Memory B cell (primary cell): Measurements from ENCODE around the gene SBDS.
"Not testable (repeated sequence)": the region's sequence is repeated elsewhere in the genome, so short reads cannot be mapped to it uniquely, and the experiment has no call there.

ENCODE experiments used
- ATAC-seq: fragments of 150-1000 bp; cut with Tn5 transposase; 2 replicates; pipeline ENCODE4 v1.10.0; 2021; ENCODE audit warnings: low read depth, mild to moderate bottlenecking, moderate library complexity
- DNase-seq, 2 donors: peaks; one replicate each; pipeline ENCODE4 v3.0.0; 2022; ENCODE audit warnings: low spot score in 2 of 2
- H3K27ac Mint-ChIP-seq: one replicate; pipeline ENCODE4 v1.8.0; 2022; ENCODE audit warnings: mild to moderate bottlenecking, moderate library complexity, mixed read lengths
- H3K27me3 Mint-ChIP-seq: one replicate; pipeline ENCODE4 v1.8.0; 2022; ENCODE audit warnings: mixed read lengths
- H3K36me3 Mint-ChIP-seq: one replicate; pipeline ENCODE4 v1.8.0; 2022; ENCODE audit warnings: mild to moderate bottlenecking, mixed read lengths
- H3K4me1 Mint-ChIP-seq: one replicate; pipeline ENCODE4 v1.8.0; 2022; ENCODE audit warnings: mixed read lengths
- H3K4me3 Mint-ChIP-seq: one replicate; pipeline ENCODE4 v1.8.0; 2022; ENCODE audit warnings: mild to moderate bottlenecking, moderate library complexity, mixed read lengths
- H3K9me3 Mint-ChIP-seq: one replicate; pipeline ENCODE4 v1.8.0; 2022; ENCODE audit warnings: mixed read lengths

Gene SBDS

DNA sequence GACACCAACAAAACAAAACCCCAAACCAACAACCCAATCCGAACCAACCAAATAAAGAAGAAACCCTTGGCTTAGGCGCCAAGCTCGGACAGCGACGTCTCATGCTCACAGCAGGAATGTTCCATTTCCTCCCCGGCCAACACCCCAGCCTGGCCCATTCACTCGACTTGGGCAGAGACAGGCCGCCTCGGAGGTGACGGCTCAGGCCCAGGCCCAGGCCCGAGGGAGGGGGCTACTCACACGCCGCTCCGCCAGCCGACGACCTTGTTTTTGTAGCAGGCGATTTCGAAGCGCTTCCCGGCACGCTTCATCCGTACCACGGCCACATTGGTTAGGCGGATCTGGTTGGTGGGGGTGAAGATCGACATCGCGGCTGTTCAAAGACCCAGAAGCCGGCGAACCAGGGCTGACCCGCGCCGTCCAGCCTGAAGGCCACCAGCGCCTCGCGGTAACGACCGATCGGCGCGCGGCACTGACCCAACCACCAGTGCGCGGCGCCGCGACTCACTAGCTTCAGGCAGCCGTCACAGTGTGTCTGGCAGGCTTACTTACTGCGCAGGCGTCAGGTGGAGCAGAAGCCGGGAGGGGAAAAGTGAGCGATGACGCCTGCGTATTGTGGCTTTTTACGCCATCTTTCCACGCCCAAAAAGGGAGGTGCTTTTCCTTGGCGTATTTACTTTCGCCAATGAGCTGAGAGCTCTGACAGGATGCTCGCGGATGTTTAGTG lies at the start of gene SBDS:
TSS of gene SBDS (minus strand) at position 537 of the 727 bp plus-strand sequence. CDS start at position 368, 169 bp downstream.
- H3K27me3 Mint-ChIP-seq, H3K4me1 Mint-ChIP-seq, H3K9me3 Mint-ChIP-seq: not testable (repeated sequence)
- peaks cover 11% of the 10 kb centered on the region for H3K36me3 Mint-ChIP-seq
- peak within 1 kb of the TSS; percentile 99 for H3K27ac Mint-ChIP-seq
- ATAC-seq (peak; percentile 64), DNase-seq (peak; percentile 79 to 94)
- H3K4me3 Mint-ChIP-seq: peak within 1 kb of the TSS; percentile 99

GRCh38 chr7:67043559-67043930 lies 48.2 kb upstream of the SBDS start:
- H3K4me1 Mint-ChIP-seq, H3K27ac Mint-ChIP-seq, DNase-seq, H3K4me3 Mint-ChIP-seq, H3K9me3 Mint-ChIP-seq, ATAC-seq, H3K27me3 Mint-ChIP-seq, H3K36me3 Mint-ChIP-seq: not testable (repeated sequence)

GRCh38 chr7:67042781-67043558 lies 47.6 kb upstream of the SBDS start:
- peak overlapping the region; percentile 35 for H3K27ac Mint-ChIP-seq
- not testable (repeated sequence) for H3K36me3 Mint-ChIP-seq, H3K9me3 Mint-ChIP-seq, H3K4me3 Mint-ChIP-seq, H3K4me1 Mint-ChIP-seq, ATAC-seq, H3K27me3 Mint-ChIP-seq, DNase-seq

DNA sequence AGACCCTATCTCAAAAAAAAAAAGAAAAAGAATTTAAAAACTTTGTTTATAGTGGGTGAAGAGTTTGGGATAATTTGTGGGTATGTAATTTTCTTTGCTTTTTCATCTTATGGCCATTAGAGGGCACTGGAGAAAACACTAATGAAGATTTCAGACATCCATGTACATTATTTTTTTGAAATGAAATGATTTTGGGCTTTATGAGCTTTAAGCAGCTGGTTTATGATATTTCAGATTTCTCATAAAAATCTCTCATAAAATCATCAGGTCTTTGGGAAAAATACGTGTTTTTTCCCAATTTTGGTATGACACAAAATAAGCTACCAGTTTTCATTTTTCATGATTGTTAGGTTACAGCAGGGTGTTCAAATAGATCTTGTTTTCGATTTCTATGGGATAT lies 45.4 kb upstream of the SBDS start:
- H3K27ac Mint-ChIP-seq: peak overlapping the region; percentile 20

GRCh38 chr7:67036432-67037395 lies 41.3 kb upstream of the SBDS start:
- not testable (repeated sequence) for ATAC-seq, H3K4me1 Mint-ChIP-seq, H3K4me3 Mint-ChIP-seq, H3K9me3 Mint-ChIP-seq, H3K27ac Mint-ChIP-seq, H3K27me3 Mint-ChIP-seq, DNase-seq
- peaks cover 17% of the 10 kb centered on the region for H3K36me3 Mint-ChIP-seq

More for the DNA sequence above, 45.4 kb upstream of the SBDS start:
- not testable (repeated sequence) for DNase-seq, H3K36me3 Mint-ChIP-seq, H3K27me3 Mint-ChIP-seq, H3K4me3 Mint-ChIP-seq, ATAC-seq, H3K4me1 Mint-ChIP-seq, H3K9me3 Mint-ChIP-seq

GRCh38 chr7:67033251-67033650 lies 37.9 kb upstream of the SBDS start:
- no peak overlapping the region for H3K4me3 Mint-ChIP-seq
- no peaks in the 10 kb centered on the region for H3K4me1 Mint-ChIP-seq
- H3K27ac Mint-ChIP-seq: peak overlapping the region; percentile 19
- ATAC-seq (no peak), DNase-seq (no peak)
- H3K36me3 Mint-ChIP-seq: peaks cover 26% of the 10 kb centered on the region
- H3K9me3 Mint-ChIP-seq: no peaks in the 10 kb centered on the region
- H3K27me3 Mint-ChIP-seq: no peaks in the 10 kb centered on the region

DNA sequence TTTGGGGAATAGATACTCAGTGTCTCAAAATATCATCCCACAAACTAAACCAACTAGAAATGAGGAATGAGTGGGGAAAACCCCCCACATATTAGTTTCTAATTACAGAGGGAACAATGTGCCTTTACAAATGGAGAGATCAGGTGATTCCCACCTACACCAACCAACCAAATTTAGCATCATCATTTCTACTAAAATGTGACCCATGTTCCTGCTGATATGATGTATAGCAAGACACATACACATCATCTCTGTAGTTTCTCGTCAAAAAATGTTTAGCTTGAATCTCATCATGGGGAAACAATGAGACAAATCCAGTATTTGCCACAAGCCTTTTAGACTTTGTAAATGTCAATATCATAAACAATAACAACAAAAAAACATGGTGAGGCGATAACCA lies 36.3 kb upstream of the SBDS start:
- not testable (repeated sequence) for H3K27ac Mint-ChIP-seq, H3K9me3 Mint-ChIP-seq, H3K4me3 Mint-ChIP-seq, H3K27me3 Mint-ChIP-seq, DNase-seq, H3K4me1 Mint-ChIP-seq, ATAC-seq
- H3K36me3 Mint-ChIP-seq: peaks cover 29% of the 10 kb centered on the region

GRCh38 chr7:67025459-67025858 lies 30.1 kb upstream of the SBDS start:
- peaks cover 35% of the 10 kb centered on the region for H3K36me3 Mint-ChIP-seq
- H3K27ac Mint-ChIP-seq, DNase-seq, H3K27me3 Mint-ChIP-seq, H3K4me1 Mint-ChIP-seq, ATAC-seq, H3K4me3 Mint-ChIP-seq, H3K9me3 Mint-ChIP-seq: not testable (repeated sequence)

GRCh38 chr7:67022511-67022910 lies 27.1 kb upstream of the SBDS start:
- H3K27me3 Mint-ChIP-seq: no peaks in the 10 kb centered on the region
- H3K4me3 Mint-ChIP-seq: no peak overlapping the region
- H3K27ac Mint-ChIP-seq: peak overlapping the region; percentile 75
- H3K9me3 Mint-ChIP-seq: no peaks in the 10 kb centered on the region
- ATAC-seq (no peak), DNase-seq (no peak)
- peaks cover 42% of the 10 kb centered on the region for H3K36me3 Mint-ChIP-seq
- peaks cover 3% of the 10 kb centered on the region for H3K4me1 Mint-ChIP-seq

DNA sequence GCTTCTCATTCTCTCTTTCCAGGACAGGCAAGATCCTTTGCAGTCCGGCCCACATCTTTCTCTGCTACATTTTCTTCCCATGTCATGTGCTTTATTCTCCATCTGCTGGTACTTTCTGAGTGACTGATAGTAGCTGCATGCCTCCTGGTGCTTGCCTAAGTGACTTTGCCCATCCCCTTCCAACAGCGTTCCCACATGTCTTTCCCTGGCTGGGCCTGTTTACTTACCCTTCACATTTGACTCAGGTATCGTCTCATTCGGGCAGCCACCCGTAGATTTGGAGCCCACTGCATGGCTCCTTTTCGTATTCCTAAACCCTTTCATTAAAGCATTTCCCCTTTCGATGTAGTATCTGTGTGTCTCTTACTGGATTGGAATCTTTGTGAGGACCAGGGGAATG lies 25.9 kb upstream of the SBDS start:
- peaks cover 40% of the 10 kb centered on the region for H3K36me3 Mint-ChIP-seq

DNA sequence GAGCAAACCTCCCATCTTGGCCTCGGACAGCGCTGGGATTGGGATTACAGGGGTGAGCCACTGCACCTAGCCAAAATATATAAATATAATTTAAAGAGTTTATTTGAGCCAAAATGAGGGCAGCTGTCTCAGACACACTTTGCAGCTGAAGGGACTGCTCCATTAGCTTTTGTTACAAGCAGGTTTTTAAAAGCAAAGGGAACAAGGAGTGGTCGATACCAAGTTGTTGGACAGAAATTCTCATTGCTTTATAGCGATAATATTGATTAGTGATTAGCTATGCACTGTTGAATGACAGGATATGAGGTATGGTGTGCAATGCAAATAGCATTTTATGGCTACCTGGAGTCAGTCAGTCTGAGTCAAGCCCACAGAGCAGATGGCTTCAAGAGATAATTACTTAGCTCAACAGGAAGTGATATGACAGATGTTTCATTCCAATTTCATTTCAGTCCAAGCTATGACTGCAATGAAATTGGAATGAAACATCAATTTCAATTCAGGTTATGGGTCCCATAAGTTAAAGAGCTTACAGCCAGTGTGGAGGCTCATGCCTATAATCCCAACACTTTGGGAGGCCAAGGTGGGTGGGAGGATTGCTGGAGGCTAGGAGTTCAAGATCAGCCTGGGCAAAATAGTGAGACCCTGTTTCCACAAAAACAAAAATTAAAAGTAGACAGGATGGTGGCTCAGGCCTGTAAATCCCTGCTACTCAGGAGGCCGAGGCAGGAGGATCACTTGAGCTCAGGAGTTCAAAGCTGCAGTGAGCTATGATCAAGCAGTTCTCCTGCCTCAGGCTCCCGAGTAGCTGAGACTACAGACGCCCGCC lies 24.4 kb upstream of the SBDS start:
- Mint-ChIP-seq H3K27ac (no peak overlapping the region), H3K4me3 (no peak overlapping the region), H3K27me3 (no peaks in the 10 kb centered on the region), H3K4me1 (peaks cover 3% of the 10 kb centered on the region), H3K9me3 (no peaks in the 10 kb centered on the region), H3K36me3 (peaks cover 39% of the 10 kb centered on the region)
- no peak for ATAC-seq
- no peak for DNase-seq

More for the DNA sequence above, 25.9 kb upstream of the SBDS start:
- no peaks in the 10 kb centered on the region for H3K9me3 Mint-ChIP-seq
- H3K4me3 Mint-ChIP-seq: no peak overlapping the region
- peak overlapping the region; percentile 14 for H3K27ac Mint-ChIP-seq
- DNase-seq (no peak), ATAC-seq (no peak)
- H3K4me1 Mint-ChIP-seq: peaks cover 3% of the 10 kb centered on the region
- no peaks in the 10 kb centered on the region for H3K27me3 Mint-ChIP-seq

DNA sequence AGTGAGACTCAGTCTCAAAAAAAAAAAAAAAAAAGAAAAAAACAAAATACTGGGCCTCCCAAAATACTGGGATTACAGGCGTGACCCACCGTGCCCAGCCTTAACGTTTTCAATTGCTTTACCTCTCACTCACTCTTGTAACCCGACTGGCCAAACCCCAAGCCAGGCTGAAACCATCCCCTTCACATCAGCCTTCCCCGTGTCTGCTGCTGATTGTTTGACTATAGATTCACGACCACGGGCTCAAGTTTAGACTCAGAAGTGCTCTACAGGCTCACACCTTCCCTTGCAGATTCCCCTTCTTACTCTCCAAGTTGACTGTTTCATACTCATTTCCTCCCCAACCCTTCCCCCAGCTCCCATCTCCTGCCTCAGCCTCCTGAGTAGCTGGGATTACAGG lies 23.6 kb upstream of the SBDS start:
- Mint-ChIP-seq H3K4me3 (no peak overlapping the region), H3K27me3 (no peaks in the 10 kb centered on the region), H3K36me3 (peaks cover 37% of the 10 kb centered on the region), H3K27ac (peak overlapping the region; percentile 42), H3K4me1 (peaks cover under 1% of the 10 kb centered on the region), H3K9me3 (no peaks in the 10 kb centered on the region)
- ATAC-seq: no peak
- no peak for DNase-seq

- H3K27me3 Mint-ChIP-seq, H3K27ac Mint-ChIP-seq, H3K4me3 Mint-ChIP-seq, ATAC-seq, H3K9me3 Mint-ChIP-seq, H3K4me1 Mint-ChIP-seq, DNase-seq: not testable (repeated sequence)
- peaks cover 35% of the 10 kb centered on the region for H3K36me3 Mint-ChIP-seq
Measured at GRCh38 chr7:67017971-67018370, 22.6 kb upstream of the SBDS start.
